ENCODE data around the gene RAPSN. TPM values are rescaled to one million over a fixed set of nuclear protein-coding genes. Genes with fewer than 3 reads are reported as not detected.

Gene RAPSN
- total RNA-seq, 2 experiments from 2014 or later = 0.36 to 0.81 TPM

GRCh38 chr11:47449541-47449940 is 605 bp upstream of the RAPSN start:
- POLR2A ChIA-PET = no interaction called here
- Mint-ChIP-seq H3K4me1 (ENCODE audit: low read depth) (peaks cover 3% of the 10 kb centered on the region), H3K36me3 (ENCODE audit: low read depth) (no peaks in the 10 kb centered on the region), H3K4me3 (no peak overlapping the region), H3K27ac (no peak overlapping the region), H3K27me3 (no peaks in the 10 kb centered on the region), H3K9me3 (no peaks in the 10 kb centered on the region)
- CTCF ChIA-PET = interaction anchor here (3.6 kb wide), 1 partner anchor 76 kb away, joined by 14 read pairs; no protein-coding TSS in a partner anchor
- intact Hi-C loops (cut with micrococcal nuclease) = no loop called here
- TF ChIP-seq CTCF (IDR thresholded peaks at IDR 0.05) = no peak
- no peak for DNase-seq
- ATAC-seq = no peak

- Mint-ChIP-seq H3K27me3 (no peaks in the 10 kb centered on the region), H3K36me3 (ENCODE audit: low read depth) (no peaks in the 10 kb centered on the region), H3K9me3 (no peaks in the 10 kb centered on the region), H3K4me3 (no peak overlapping the region), H3K4me1 (ENCODE audit: low read depth) (peaks cover 6% of the 10 kb centered on the region), H3K27ac (no peak overlapping the region)
- DNase-seq = no peak
- ATAC-seq = no peak
- ChIA-PET CTCF (interaction anchor here (0.8 to 3.6 kb wide), 2 partner anchors 16 to 74 kb away, joined by 4 to 14 read pairs; no protein-coding TSS in a partner anchor), POLR2A (no interaction called here)
- no peak for TF ChIP-seq CTCF (IDR thresholded peaks at IDR 0.05)
- intact Hi-C loops (cut with micrococcal nuclease) = no loop called here
Observed at GRCh38 chr11:47447906-47448305, 1.0 kb downstream of the RAPSN start.

GRCh38 chr11:47446833-47447232 is 2.1 kb downstream of the RAPSN start:
- Mint-ChIP-seq H3K36me3 (ENCODE audit: low read depth) (no peaks in the 10 kb centered on the region), H3K9me3 (no peaks in the 10 kb centered on the region), H3K4me1 (ENCODE audit: low read depth) (peaks cover 6% of the 10 kb centered on the region), H3K4me3 (no peak overlapping the region), H3K27ac (no peak overlapping the region), H3K27me3 (no peaks in the 10 kb centered on the region)
- ChIA-PET CTCF (interaction anchor here (3.6 kb wide), 1 partner anchor 73 kb away, joined by 14 read pairs; no protein-coding TSS in a partner anchor), POLR2A (no interaction called here)
- no peak for DNase-seq
- no peak for TF ChIP-seq CTCF (IDR thresholded peaks at IDR 0.05)
- no peak for ATAC-seq
- intact Hi-C loops (cut with micrococcal nuclease) = no loop called here

- CTCF ChIA-PET = interaction anchor here (0.6 kb wide), 1 partner anchor 19 kb away, joined by 3 read pairs; the partner anchor contains the start of gene PSMC3
- Mint-ChIP-seq H3K27ac (no peak overlapping the region), H3K9me3 (no peaks in the 10 kb centered on the region), H3K4me3 (no peak overlapping the region), H3K36me3 (ENCODE audit: low read depth) (no peaks in the 10 kb centered on the region), H3K4me1 (ENCODE audit: low read depth) (peaks cover 6% of the 10 kb centered on the region), H3K27me3 (no peaks in the 10 kb centered on the region)
- intact Hi-C loops (cut with micrococcal nuclease) = no loop called here
- POLR2A ChIA-PET = interaction anchor here (0.7 to 1.1 kb wide), 2 partner anchors 106 to 117 kb away, joined by 3 to 5 read pairs; no protein-coding TSS in a partner anchor
- no peak for TF ChIP-seq CTCF (IDR thresholded peaks at IDR 0.05)
- DNase-seq = no peak
- ATAC-seq = no peak
Observed at GRCh38 chr11:47445840-47446239, 3.1 kb downstream of the RAPSN start.

- H3K36me3 Mint-ChIP-seq (ENCODE audit: low read depth) = no peaks in the 10 kb centered on the region
- ATAC-seq (no peak), DNase-seq (no peak)
- TF ChIP-seq CTCF (IDR thresholded peaks at IDR 0.05) = no peak
- no peak overlapping the region for H3K27ac Mint-ChIP-seq
- no peak overlapping the region for H3K4me3 Mint-ChIP-seq
- CTCF ChIA-PET = interaction anchor here (1.6 to 2.7 kb wide), 4 partner anchors 10 to 70 kb away, joined by 4 to 8 read pairs (median 7); no protein-coding TSS in a partner anchor
- no peaks in the 10 kb centered on the region for H3K9me3 Mint-ChIP-seq
- no peaks in the 10 kb centered on the region for H3K27me3 Mint-ChIP-seq
- intact Hi-C loops (cut with micrococcal nuclease) = no loop called here
- H3K4me1 Mint-ChIP-seq (ENCODE audit: low read depth) = peaks cover 6% of the 10 kb centered on the region
- POLR2A ChIA-PET = no interaction called here
Observed at GRCh38 chr11:47443817-47444216, 5.1 kb downstream of the RAPSN start.

Measured in activated CD8-positive, alpha-beta T cell treated with anti-CD3 and anti-CD28 coated beads for 36 hours (primary cell).